Stimulated activated CD8-positive, alpha-beta memory T cell treated with anti-CD3 and anti-CD28 coated beads, Interleukin-15, amount 100 ng/mL, for 24 hours (primary cell): ENCODE measurements around the gene C1R.
"Not testable (repeated sequence)": the region's sequence is repeated elsewhere in the genome, so short reads cannot be mapped to it uniquely, and the experiment has no call there.

Experiments used
- DNase-seq: peaks from one replicate; pipeline ENCODE4 v3.0.0-alpha.2; 2020; ENCODE audit warnings: low read depth

The C1R gene

GRCh38 chr12:7067096-7067495 lies 25.1 kb downstream of the C1R start:
- DNase-seq: no peak

DNA sequence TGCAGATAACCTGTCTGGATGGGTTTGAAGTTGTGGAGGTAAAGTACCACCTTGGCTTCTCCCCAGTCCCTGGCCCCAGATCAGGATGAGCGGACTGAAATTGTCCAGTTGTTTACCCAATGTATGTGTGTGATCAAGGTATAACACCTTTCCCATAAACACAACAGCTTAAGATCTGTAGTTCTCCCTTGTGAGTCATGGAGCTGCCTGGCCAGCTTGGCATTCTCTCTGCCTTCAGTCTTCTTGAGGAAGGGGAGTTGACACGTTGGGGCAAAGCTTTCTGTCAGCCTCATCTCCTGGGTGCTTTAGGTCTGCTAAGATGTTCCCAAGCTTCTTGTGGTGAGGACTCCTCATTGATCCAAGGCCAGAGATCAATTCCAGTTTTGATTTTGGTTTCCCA lies 25.6 kb downstream of the C1R start:
- no peak for DNase-seq

DNA sequence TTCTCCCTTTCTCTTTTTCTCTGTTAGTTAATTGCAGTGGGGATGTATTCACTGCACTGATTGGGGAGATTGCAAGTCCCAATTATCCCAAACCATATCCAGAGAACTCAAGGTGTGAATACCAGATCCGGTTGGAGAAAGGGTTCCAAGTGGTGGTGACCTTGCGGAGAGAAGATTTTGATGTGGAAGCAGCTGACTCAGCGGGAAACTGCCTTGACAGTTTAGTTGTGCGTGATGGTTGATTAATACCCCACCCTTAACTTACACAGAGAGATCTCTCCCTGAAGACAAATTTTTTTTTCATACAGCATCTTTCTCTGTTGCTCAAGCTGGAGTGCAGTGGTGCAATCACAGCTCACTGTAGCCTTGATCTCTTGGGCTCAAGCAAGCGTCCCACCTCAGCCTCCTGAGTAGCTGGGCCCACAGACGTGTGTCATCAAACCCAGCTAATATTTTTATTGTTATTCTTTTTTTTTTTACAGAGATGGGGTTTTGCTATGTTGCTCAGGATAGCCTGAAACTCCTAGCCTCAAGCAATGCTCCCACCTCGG lies 27.1 kb downstream of the C1R start:
- no peak for DNase-seq

- DNase-seq: no peak
Measured at GRCh38 chr12:7064516-7064915, 27.7 kb downstream of the C1R start.

DNA sequence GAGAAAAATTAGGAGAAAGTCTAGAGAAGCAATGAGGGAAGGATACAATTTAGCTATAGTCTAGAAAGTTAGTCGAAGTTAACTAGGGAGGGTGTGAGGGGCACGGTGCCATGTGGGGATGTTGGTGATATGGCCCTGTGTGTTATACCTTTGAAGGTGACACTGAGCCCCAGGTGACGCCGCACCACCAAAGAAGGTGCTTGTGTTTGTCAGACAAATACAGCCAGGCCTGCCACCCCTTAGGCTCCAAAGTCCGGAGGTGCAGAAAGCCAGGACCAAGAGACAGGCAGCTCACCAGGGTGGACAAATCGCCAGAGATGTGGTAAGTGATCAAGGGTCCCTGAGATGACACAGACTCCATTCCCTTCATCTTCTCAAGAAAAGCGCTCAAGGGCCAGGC lies 30.6 kb downstream of the C1R start:
- DNase-seq: no peak

DNA sequence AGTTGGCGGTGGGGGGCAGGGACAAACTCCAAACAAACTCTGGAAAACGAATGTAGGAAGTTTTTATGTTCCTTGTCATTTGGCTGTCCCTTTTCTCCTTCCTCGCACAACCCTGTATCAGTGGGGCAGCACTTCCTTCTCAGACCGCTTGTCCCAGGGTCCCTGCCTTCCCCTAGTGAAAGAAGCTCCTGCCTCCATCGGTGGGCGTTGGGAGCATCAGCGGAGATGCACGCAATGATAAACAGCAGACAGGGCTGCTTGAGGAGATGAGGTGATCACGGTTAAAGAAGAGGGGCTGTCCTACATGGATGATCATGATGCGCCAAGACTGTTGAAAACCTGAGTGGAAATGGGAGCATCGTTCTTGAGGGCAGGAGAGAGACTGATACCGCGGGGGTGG lies 31.1 kb downstream of the C1R start:
- no peak for DNase-seq

- DNase-seq: no peak
Measured at GRCh38 chr12:7060353-7060954, 31.8 kb downstream of the C1R start, which contains the start of gene C1S. Gene C1S, plus strand, starts transcription at chr12:7060718. Its CDS starts 1,195 bp downstream, at chr12:7061913.

GRCh38 chr12:7059780-7060179 lies 32.5 kb downstream of the C1R start:
- DNase-seq: no peak

- no peak for DNase-seq
Measured at GRCh38 chr12:7058850-7059395, 33.3 kb downstream of the C1R start.

DNA sequence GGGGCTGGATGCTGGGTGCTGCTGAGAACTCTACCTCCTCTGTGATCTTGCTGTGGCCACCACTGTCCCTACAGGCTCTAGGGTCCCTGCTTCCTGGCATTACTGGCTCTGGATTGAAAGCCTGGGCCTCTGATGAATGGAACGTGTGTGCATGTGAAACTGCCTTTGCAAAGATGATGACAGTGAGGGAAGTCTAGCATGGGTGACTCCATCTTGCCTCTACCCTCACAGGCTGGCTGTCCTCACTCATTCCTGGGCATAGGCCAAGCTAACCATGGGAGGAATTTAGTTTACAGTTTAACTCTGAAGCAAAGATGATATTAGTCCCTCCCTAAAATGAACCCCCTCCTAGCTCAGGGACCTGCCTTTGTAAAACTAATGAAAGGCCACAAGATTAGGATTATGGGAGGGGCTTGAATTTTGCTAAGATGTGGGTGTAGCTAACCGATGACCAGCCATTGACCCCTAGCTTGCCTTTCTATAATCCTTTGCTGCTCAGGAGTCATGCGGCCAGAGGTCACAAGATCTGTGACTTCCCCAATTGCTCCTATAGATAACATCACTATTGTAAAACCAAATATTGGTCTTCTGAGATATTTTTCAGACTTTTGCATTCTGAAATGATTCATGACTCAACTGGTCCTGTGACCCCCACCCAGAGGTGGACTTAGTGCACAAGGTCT lies 33.9 kb downstream of the C1R start:
- DNase-seq: no peak

DNA sequence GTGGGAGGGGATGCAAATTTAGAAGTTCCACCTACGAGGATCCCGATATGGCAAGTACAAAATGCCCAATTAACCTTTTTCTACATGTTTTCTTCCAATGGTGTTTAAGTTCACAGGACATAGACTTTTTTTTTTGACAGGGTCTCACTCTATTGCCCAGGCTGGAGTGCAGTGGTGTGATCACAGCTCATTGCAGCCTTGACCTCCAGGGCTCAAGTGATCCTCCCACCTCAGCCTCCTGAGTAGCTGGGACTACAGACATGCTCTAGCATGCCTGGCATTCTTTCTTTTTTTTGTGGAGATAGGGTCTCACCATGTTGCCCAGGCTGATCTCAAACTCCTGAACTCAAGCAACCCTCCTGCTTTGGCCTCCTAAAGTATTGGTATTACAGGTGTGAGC lies 36.5 kb downstream of the C1R start:
- DNase-seq: not testable (repeated sequence)

DNA sequence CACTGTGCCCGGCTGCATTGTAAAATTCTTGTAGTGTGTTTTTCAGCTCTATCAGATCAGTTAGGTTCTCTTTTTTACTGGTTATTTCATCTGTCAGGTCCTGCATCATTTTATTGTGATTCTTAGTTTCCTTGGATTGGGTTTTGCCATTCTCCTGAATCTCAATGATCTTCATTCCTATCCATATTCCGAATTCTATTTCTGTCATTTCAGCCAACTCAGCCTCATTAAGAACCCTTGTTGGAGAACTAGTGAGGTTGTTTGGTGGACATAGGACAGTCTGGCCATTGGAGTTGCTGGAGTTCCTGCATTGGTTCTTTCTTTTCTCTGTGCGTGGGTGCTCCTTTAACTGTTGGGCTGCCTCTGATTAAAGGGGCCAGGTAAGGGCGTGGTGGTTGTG lies 37.3 kb downstream of the C1R start:
- DNase-seq: no peak

GRCh38 chr12:7049973-7050372 lies 42.3 kb downstream of the C1R start:
- DNase-seq: not testable (repeated sequence)

DNA sequence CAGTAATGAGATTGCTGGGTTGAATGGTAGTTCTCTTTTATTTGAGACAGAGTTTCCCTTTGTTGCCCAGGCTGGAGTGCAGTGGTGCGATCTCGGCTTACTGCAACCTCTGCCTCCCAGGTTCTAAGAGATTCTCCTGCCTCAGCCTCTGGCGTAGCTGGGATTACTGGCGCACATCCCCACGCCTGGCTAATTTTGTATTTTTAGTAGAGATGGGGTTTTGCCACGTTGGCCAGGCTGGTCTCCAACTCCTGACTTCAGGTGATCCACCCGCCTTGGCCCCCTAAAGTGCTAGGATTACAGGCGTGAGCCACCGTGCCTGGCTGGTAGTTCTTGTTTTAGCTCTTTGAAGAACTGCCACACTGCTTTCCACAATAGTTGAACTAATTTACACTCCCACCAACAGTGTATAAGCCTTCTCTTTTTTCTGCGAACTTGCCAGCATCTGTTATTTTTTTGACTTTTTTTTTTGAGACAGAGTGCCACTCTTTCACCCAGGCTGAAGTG lies 42.7 kb downstream of the C1R start:
- not testable (repeated sequence) for DNase-seq

GRCh38 chr12:7047306-7047705 lies 44.9 kb downstream of the C1R start:
- DNase-seq: no peak

GRCh38 chr12:7046383-7047105 lies 45.7 kb downstream of the C1R start:
- no peak for DNase-seq

DNA sequence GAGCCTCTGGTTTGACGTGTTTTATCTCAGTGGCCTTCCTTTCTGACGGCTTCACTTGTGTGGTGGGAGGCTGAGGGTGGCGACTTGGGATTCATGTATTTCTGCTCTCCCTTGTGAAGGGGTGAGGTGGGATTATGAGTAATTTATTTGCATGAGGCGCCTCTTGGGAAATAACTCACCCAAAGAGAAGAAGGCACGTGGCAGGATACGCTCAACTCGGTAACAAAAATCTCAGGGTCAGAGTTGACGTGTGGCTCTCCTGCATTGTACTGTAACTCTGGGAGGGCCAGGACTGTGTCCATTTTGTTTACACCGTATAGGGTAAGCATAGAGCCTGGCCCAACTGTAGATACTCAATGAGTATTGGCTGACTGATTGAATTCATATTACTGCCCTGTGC lies 46.3 kb downstream of the C1R start:
- no peak for DNase-seq

DNA sequence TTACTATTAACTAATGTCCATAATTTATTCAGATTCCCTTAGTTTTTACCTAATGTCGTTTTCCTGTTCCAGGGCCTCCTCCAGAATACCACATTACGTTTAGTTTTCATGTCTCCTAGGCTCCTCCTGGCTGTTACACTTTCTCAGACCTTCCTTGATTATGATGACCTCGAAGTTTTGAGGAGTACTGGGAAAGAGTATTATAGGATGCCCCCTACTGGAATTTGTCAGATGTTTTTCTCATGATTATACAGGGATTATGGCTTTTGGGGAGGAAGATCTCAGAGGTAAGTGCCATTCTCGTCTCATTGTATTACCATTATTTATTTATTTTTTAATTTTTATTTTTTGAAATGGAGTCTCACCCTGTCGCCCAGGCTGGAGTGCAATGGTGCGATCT lies 49.4 kb downstream of the C1R start:
- DNase-seq: no peak

- DNase-seq: no peak
Measured at GRCh38 chr12:7039403-7039802, 52.8 kb downstream of the C1R start.

DNA sequence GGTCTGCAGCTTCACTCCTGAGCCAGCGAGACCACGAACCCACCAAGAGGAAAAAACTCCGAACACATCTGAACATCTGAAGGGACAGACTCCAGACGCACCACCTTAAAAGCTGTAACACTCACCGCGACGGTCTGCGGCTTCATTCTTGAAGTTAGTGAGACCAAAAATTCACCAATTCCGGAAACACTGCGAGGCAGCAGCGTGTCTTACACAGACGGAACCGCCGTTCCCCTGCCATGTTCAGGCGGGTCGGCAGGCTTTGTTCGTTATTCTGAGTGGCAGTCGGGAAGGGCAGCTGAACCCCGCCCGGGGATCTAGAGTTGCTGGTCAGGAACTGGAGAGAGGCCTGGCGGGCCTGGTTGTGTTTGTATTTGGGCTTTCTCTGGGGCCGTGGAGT lies 53.7 kb downstream of the C1R start:
- no peak for DNase-seq

DNA sequence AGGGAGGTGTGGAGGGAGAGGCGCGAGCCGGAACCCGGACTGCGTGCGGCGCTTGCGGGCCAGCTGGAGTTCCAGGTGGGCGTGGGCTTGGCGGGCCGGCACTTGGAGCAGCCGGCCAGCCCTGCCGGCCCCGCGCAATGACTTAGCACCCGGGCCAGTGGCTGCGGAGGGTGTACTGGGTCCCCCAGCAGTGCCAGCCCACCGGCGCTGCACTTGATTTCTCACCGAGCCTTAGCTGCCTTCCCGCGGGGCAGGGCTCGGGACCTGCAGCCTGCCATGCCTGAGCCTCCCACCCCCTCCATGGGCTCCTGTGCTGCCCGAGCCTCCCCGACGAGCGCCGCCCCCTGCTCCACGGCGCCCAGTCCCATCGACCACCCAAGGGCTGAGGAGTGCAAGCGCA lies 54.8 kb downstream of the C1R start:
- not testable (repeated sequence) for DNase-seq

DNA sequence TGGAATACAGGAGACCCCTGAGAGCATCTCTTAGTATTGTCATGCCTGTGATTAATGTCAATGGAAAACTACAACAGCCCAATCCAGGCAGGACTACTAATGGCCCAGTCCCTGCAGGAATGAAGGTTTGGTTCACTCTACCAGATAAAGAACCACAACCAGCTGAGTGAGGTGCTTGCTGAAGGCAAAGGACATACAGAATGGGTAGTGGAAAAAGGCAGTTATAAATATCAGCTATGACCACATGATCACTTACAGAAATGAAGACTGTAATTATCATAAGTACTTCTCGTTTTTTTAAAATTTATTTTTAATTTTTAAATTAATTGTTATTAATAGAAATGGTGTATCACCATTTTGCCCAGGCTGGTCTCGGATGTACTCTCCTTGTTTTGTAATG lies 56.8 kb downstream of the C1R start:
- DNase-seq: no peak

DNA sequence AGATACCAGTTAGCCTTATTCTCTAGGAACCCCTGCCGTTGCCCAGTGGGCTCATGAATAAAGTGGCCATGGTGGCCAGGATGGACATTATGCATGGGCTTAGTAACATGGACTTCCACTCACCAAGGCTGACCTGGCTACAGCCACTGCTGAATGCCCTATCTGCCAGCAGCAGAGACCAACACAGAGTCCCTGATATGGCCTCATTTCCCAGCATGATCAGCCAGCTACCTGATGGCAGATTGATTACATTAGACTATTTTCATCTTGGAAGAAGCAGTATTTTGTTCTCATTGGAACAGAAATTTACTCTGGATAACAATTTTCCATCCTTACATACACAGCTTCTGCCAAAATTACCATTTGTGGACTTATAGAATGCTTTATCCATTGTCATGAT lies 57.8 kb downstream of the C1R start:
- no peak for DNase-seq
